Activated effector memory CD4-positive, alpha-beta T cell treated with Interleukin-2 at 50 U/mL for 16 hours (primary cell): ENCODE measurements around the gene PRKCB.
"Not testable (repeated sequence)": the region's sequence is repeated elsewhere in the genome, so short reads cannot be mapped to it uniquely, and the experiment has no call there.

Source experiments
- DNase-seq: peaks from one replicate; pipeline ENCODE4 v3.0.0-alpha.2; 2020

Gene PRKCB

GRCh38 chr16:24108090-24108489, 272.3 kb downstream of the PRKCB start:
- DNase-seq, result not testable (repeated sequence)

GRCh38 chr16:24111724-24112302, 276.0 kb downstream of the PRKCB start:
- no peak for DNase-seq

- no peak for DNase-seq
These were observed 277.4 kb downstream of the PRKCB start for GRCh38 chr16:24113115-24113745.

GRCh38 chr16:24114876-24115275, 279.1 kb downstream of the PRKCB start:
- no peak for DNase-seq

GRCh38 chr16:24116046-24116776, 280.4 kb downstream of the PRKCB start:
- no peak for DNase-seq

- DNase-seq, result no peak
These were observed 281.2 kb downstream of the PRKCB start for GRCh38 chr16:24116989-24117388.

- DNase-seq, result no peak
These were observed 281.9 kb downstream of the PRKCB start for GRCh38 chr16:24117680-24118079.

GRCh38 chr16:24118126-24118821, 282.5 kb downstream of the PRKCB start:
- no peak for DNase-seq

- no peak for DNase-seq
These were observed 284.0 kb downstream of the PRKCB start for GRCh38 chr16:24119807-24120206.

GRCh38 chr16:24123275-24123674, 287.5 kb downstream of the PRKCB start:
- no peak for DNase-seq

GRCh38 chr16:24124291-24124690, 288.5 kb downstream of the PRKCB start:
- DNase-seq, result no peak

- DNase-seq, result no peak
These were observed 289.4 kb downstream of the PRKCB start for GRCh38 chr16:24125214-24125613.

GRCh38 chr16:24129412-24129918, 293.7 kb downstream of the PRKCB start:
- no peak for DNase-seq

GRCh38 chr16:24130494-24131085, 294.8 kb downstream of the PRKCB start:
- no peak for DNase-seq

- DNase-seq, result no peak
These were observed 295.5 kb downstream of the PRKCB start for GRCh38 chr16:24131294-24131693.

GRCh38 chr16:24132048-24132796, 296.4 kb downstream of the PRKCB start:
- DNase-seq, result no peak

GRCh38 chr16:24132797-24133155, 297.0 kb downstream of the PRKCB start:
- no peak for DNase-seq

- DNase-seq, result no peak
These were observed 300.1 kb downstream of the PRKCB start for GRCh38 chr16:24135624-24136565.

- no peak for DNase-seq
These were observed 302.2 kb downstream of the PRKCB start for GRCh38 chr16:24138024-24138423.

- no peak for DNase-seq
These were observed 302.8 kb downstream of the PRKCB start for GRCh38 chr16:24138575-24138974.

- DNase-seq, result no peak
These were observed 303.5 kb downstream of the PRKCB start for GRCh38 chr16:24139282-24139681.
